ENCODE data around the gene COL15A1. TPM values are rescaled to one million over a fixed set of nuclear protein-coding genes. Genes with fewer than 3 reads are reported as not detected.
A peak's percentile ranks its signal among the peaks of the same experiment; 100 is the strongest.

The COL15A1 gene
- total RNA-seq, 2 experiments from 2014 or later: not detected

GRCh38 chr9:99019510-99020331 is 76.0 kb downstream of the COL15A1 start:
- ATAC-seq (peak; percentile 16), DNase-seq (no peak)
- H3K4me1 Mint-ChIP-seq: no peaks in the 10 kb centered on the region
- intact Hi-C loops (cut with DNase I, micrococcal nuclease): no loop called here
- H3K27ac Mint-ChIP-seq: no peak overlapping the region
- POLR2A ChIA-PET: no interaction called here
- CTCF ChIA-PET: interaction anchor here (0.6 kb wide), 1 partner anchor 22 kb away, joined by 3 read pairs; no protein-coding TSS in a partner anchor
- H3K36me3 Mint-ChIP-seq (ENCODE audit: low read depth): no peaks in the 10 kb centered on the region
- H3K27me3 Mint-ChIP-seq: no peaks in the 10 kb centered on the region
- H3K4me3 Mint-ChIP-seq: no peak overlapping the region
- H3K9me3 Mint-ChIP-seq (ENCODE audit: low read depth): no peaks in the 10 kb centered on the region

- Mint-ChIP-seq H3K27ac (peak overlapping the region; percentile 29), H3K4me1 (no peaks in the 10 kb centered on the region), H3K36me3 (ENCODE audit: low read depth) (no peaks in the 10 kb centered on the region), H3K9me3 (ENCODE audit: low read depth) (no peaks in the 10 kb centered on the region), H3K4me3 (no peak overlapping the region), H3K27me3 (no peaks in the 10 kb centered on the region)
- no peak for ATAC-seq
- ChIA-PET CTCF (no interaction called here), POLR2A (no interaction called here)
- no peak for DNase-seq
- intact Hi-C loops (cut with DNase I, micrococcal nuclease): no loop called here
Measured at GRCh38 chr9:99020786-99021436, 77.2 kb downstream of the COL15A1 start.

- Mint-ChIP-seq H3K4me3 (no peak overlapping the region), H3K9me3 (ENCODE audit: low read depth) (no peaks in the 10 kb centered on the region), H3K36me3 (ENCODE audit: low read depth) (no peaks in the 10 kb centered on the region), H3K27ac (no peak overlapping the region), H3K27me3 (no peaks in the 10 kb centered on the region), H3K4me1 (peaks cover 3% of the 10 kb centered on the region)
- DNase-seq (no peak), ATAC-seq (no peak)
- POLR2A ChIA-PET: no interaction called here
- CTCF ChIA-PET: no interaction called here
- intact Hi-C loops (cut with DNase I, micrococcal nuclease): no loop called here
Measured at GRCh38 chr9:99021512-99021911, 77.8 kb downstream of the COL15A1 start.

GRCh38 chr9:99023231-99023630 is 79.5 kb downstream of the COL15A1 start:
- Mint-ChIP-seq H3K9me3 (ENCODE audit: low read depth) (no peaks in the 10 kb centered on the region), H3K27me3 (no peaks in the 10 kb centered on the region), H3K27ac (no peak overlapping the region), H3K36me3 (ENCODE audit: low read depth) (no peaks in the 10 kb centered on the region), H3K4me1 (peaks cover 18% of the 10 kb centered on the region), H3K4me3 (no peak overlapping the region)
- POLR2A ChIA-PET: no interaction called here
- intact Hi-C loops (cut with DNase I, micrococcal nuclease): no loop called here
- DNase-seq (no peak), ATAC-seq (no peak)
- CTCF ChIA-PET: interaction anchor here (0.6 kb wide), 1 partner anchor 121 kb away, joined by 3 read pairs; no protein-coding TSS in a partner anchor

- no peak overlapping the region for H3K4me3 Mint-ChIP-seq
- DNase-seq: no peak
- H3K36me3 Mint-ChIP-seq (ENCODE audit: low read depth): no peaks in the 10 kb centered on the region
- H3K27me3 Mint-ChIP-seq: no peaks in the 10 kb centered on the region
- peaks cover 18% of the 10 kb centered on the region for H3K4me1 Mint-ChIP-seq
- ChIA-PET CTCF (interaction anchor here (0.6 kb wide), 1 partner anchor 11 kb away, joined by 3 read pairs; no protein-coding TSS in a partner anchor), POLR2A (no interaction called here)
- H3K27ac Mint-ChIP-seq: no peak overlapping the region
- ATAC-seq: no peak
- H3K9me3 Mint-ChIP-seq (ENCODE audit: low read depth): no peaks in the 10 kb centered on the region
- intact Hi-C loops (cut with DNase I, micrococcal nuclease): no loop called here
Measured at GRCh38 chr9:99023831-99024230, 80.1 kb downstream of the COL15A1 start.

- Mint-ChIP-seq H3K4me1 (peaks cover 18% of the 10 kb centered on the region), H3K36me3 (ENCODE audit: low read depth) (no peaks in the 10 kb centered on the region), H3K9me3 (ENCODE audit: low read depth) (no peaks in the 10 kb centered on the region), H3K27ac (no peak overlapping the region), H3K27me3 (no peaks in the 10 kb centered on the region), H3K4me3 (no peak overlapping the region)
- POLR2A ChIA-PET: no interaction called here
- CTCF ChIA-PET: interaction anchor here (0.6 to 0.7 kb wide), 2 partner anchors 17 to 88 kb away, joined by 3 read pairs; no protein-coding TSS in a partner anchor
- ATAC-seq: no peak
- intact Hi-C loops (cut with DNase I, micrococcal nuclease): no loop called here
- DNase-seq: no peak
Measured at GRCh38 chr9:99024959-99025358, 81.3 kb downstream of the COL15A1 start.

- CTCF ChIA-PET: interaction anchor here (0.7 to 1.5 kb wide), 4 partner anchors 18 to 115 kb away, joined by 3 to 4 read pairs (median 3); no protein-coding TSS in a partner anchor
- no peaks in the 10 kb centered on the region for H3K27me3 Mint-ChIP-seq
- peaks cover 18% of the 10 kb centered on the region for H3K4me1 Mint-ChIP-seq
- POLR2A ChIA-PET: interaction anchor here (0.5 kb wide), 1 partner anchor 19 kb away, joined by 3 read pairs; no protein-coding TSS in a partner anchor
- intact Hi-C loops (cut with DNase I, micrococcal nuclease): no loop called here
- DNase-seq: no peak
- ATAC-seq: no peak
- no peaks in the 10 kb centered on the region for H3K9me3 Mint-ChIP-seq (ENCODE audit: low read depth)
- no peak overlapping the region for H3K27ac Mint-ChIP-seq
- no peaks in the 10 kb centered on the region for H3K36me3 Mint-ChIP-seq (ENCODE audit: low read depth)
- no peak overlapping the region for H3K4me3 Mint-ChIP-seq
Measured at GRCh38 chr9:99025616-99026270, 82.0 kb downstream of the COL15A1 start.

GRCh38 chr9:99026271-99026955 is 82.7 kb downstream of the COL15A1 start:
- POLR2A ChIA-PET: interaction anchor here (0.5 kb wide), 1 partner anchor 19 kb away, joined by 3 read pairs; no protein-coding TSS in a partner anchor
- ATAC-seq (peak; percentile 49), DNase-seq (no peak)
- Mint-ChIP-seq H3K4me3 (no peak overlapping the region), H3K27me3 (no peaks in the 10 kb centered on the region), H3K27ac (no peak overlapping the region), H3K4me1 (peaks cover 18% of the 10 kb centered on the region), H3K36me3 (ENCODE audit: low read depth) (no peaks in the 10 kb centered on the region), H3K9me3 (ENCODE audit: low read depth) (no peaks in the 10 kb centered on the region)
- intact Hi-C loops (cut with DNase I, micrococcal nuclease): no loop called here
- CTCF ChIA-PET: interaction anchor here (0.6 to 1.5 kb wide), 6 partner anchors 13 to 661 kb away, joined by 3 to 4 read pairs (median 3); no protein-coding TSS in a partner anchor

- ATAC-seq (no peak), DNase-seq (no peak)
- H3K36me3 Mint-ChIP-seq (ENCODE audit: low read depth): no peaks in the 10 kb centered on the region
- peaks cover 18% of the 10 kb centered on the region for H3K4me1 Mint-ChIP-seq
- H3K4me3 Mint-ChIP-seq: no peak overlapping the region
- intact Hi-C loops (cut with DNase I, micrococcal nuclease): no loop called here
- POLR2A ChIA-PET: no interaction called here
- no peak overlapping the region for H3K27ac Mint-ChIP-seq
- CTCF ChIA-PET: interaction anchor here (0.6 to 1.6 kb wide), 7 partner anchors 12 to 662 kb away, joined by 3 to 5 read pairs (median 3); no protein-coding TSS in a partner anchor
- no peaks in the 10 kb centered on the region for H3K9me3 Mint-ChIP-seq (ENCODE audit: low read depth)
- H3K27me3 Mint-ChIP-seq: no peaks in the 10 kb centered on the region
Measured at GRCh38 chr9:99026956-99027298, 83.2 kb downstream of the COL15A1 start.

GRCh38 chr9:99027443-99027842 is 83.7 kb downstream of the COL15A1 start:
- intact Hi-C loops (cut with DNase I, micrococcal nuclease): no loop called here
- ChIA-PET CTCF (interaction anchor here (0.6 to 1.6 kb wide), 9 partner anchors 10 to 662 kb away, joined by 3 to 6 read pairs (median 3); no protein-coding TSS in a partner anchor), POLR2A (no interaction called here)
- DNase-seq: no peak
- no peak overlapping the region for H3K27ac Mint-ChIP-seq
- ATAC-seq: no peak
- no peaks in the 10 kb centered on the region for H3K27me3 Mint-ChIP-seq
- no peaks in the 10 kb centered on the region for H3K9me3 Mint-ChIP-seq (ENCODE audit: low read depth)
- H3K4me3 Mint-ChIP-seq: no peak overlapping the region
- H3K4me1 Mint-ChIP-seq: peaks cover 18% of the 10 kb centered on the region
- H3K36me3 Mint-ChIP-seq (ENCODE audit: low read depth): no peaks in the 10 kb centered on the region

- DNase-seq (no peak), ATAC-seq (no peak)
- intact Hi-C loops (cut with DNase I, micrococcal nuclease): no loop called here
- Mint-ChIP-seq H3K4me3 (no peak overlapping the region), H3K36me3 (ENCODE audit: low read depth) (no peaks in the 10 kb centered on the region), H3K9me3 (ENCODE audit: low read depth) (no peaks in the 10 kb centered on the region), H3K27ac (no peak overlapping the region), H3K27me3 (no peaks in the 10 kb centered on the region), H3K4me1 (peaks cover 18% of the 10 kb centered on the region)
- ChIA-PET POLR2A (no interaction called here), CTCF (interaction anchor here (0.6 kb wide), 1 partner anchor 1121 kb away, joined by 5 read pairs; no protein-coding TSS in a partner anchor)
Measured at GRCh38 chr9:99029083-99029645, 85.5 kb downstream of the COL15A1 start.

All from activated CD4-positive, alpha-beta T cell treated with anti-CD3 and anti-CD28 coated beads for 36 hours (primary cell).